ENCODE measurements around the gene PFDN6.

The PFDN6 gene

GRCh38 chr6:33292996-33293682 lies 3.7 kb downstream of the PFDN6 start:
- FAIRE-seq, result no peak
- no peak for DNase-seq (ENCODE audit: insufficient read length, low spot score)

DNA sequence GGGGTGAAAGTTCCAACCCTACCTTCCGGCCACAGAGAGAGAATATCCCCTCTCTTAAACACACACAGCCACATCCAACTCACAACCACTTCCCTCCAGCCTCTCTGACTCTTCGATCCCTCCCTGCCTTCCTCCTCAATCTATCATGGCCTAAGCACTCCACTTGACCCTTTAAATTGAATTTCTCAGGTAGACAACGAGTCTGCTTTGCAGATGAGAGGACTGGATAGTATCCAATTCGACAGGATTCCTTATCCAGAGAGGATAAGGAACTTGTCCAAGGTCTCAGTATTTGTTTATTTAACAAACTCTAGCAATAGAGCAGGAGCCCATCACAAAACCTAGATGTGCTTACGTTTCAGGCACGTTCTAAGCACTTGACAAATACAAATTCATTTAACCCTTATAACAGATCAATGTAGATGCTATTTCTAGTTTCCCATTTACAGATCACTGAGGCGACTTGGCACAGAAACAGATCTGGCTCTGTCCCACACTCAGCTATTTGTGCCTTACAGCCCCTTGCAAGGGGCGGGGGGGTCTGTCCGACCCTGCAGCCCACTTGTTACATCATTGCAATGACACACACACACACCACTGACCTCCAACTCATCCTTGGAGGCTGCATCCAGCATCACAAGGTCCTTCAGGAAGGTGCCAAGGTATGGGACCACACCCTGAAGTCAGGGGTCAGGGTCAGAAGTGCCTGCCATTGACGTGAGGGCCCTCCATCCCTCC lies 4.9 kb downstream of the PFDN6 start:
- no peak for DNase-seq (ENCODE audit: insufficient read length, low spot score)
- no peak for FAIRE-seq

GRCh38 chr6:33295621-33296369 lies 6.4 kb downstream of the PFDN6 start:
- DNase-seq (ENCODE audit: insufficient read length, low spot score), result no peak
- FAIRE-seq, result no peak

DNA sequence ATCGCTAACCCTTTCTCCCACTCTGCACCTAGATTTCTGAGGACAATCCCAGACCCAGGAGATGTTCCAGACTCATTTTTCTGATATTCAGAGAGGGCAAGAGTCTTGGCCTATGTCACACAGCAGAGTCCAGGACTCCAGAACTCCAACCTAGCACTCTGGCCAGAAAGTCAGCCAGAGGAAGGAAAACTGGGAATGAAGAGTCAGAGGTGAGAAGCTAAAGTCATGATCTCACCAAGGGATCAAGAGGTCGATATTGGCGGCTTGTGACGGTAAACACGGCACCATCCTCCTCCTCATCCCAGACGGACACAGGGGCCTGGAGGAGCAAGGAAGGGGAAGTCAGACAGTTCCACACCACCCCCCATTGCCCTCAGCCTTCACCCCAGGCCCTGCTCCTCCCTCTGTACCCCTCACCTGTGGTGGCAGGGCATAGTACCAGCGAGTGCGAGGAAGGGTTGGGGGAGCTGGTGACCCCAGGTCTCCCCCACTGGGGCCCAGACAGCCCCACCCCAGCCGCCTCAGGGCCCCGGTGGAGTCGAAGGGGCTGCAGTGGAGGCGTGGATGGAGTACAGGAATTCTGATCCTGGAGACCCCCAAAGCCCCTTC lies 7.5 kb downstream of the PFDN6 start:
- FAIRE-seq (no peak), DNase-seq (ENCODE audit: insufficient read length, low spot score) (no peak)

DNA sequence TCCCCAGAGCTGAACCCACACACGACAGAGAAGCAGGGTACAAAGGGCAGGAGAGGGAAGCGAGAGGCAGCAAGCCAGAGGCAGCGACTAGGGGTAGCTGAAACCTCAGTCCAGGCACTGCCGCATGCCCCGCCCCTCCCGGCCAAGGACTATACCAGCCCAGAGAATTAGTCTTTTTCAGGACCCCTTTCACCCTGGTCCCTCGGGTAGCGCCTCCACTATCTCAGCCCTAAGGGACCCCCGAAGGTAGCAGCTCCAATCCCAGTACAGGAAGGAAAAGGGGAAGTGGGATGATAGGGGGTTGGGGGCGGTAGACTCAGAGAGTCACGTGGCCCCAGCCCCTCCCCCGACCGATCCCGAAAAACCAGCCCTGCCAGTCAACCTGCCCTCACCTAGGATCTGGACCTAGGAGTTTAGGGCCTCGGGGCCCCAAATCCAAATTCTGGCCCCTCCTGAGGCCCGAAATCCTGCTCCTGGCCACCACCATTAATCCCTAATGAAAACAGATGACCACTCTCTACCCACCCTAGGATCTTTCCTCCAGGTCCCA lies 8.1 kb downstream of the PFDN6 start:
- no peak for FAIRE-seq
- no peak for DNase-seq (ENCODE audit: insufficient read length, low spot score)

GRCh38 chr6:33297956-33298772 lies 8.8 kb downstream of the PFDN6 start:
- DNase-seq (ENCODE audit: insufficient read length, low spot score) (no peak), FAIRE-seq (no peak)

GRCh38 chr6:33298773-33299236 lies 9.4 kb downstream of the PFDN6 start, which contains the start of gene RGL2:
TSS of gene RGL2 (minus strand) at chr6:33298942. CDS start at chr6:33298610, 332 bp downstream.
- FAIRE-seq, result no peak
- DNase-seq (ENCODE audit: insufficient read length, low spot score), result no peak

GRCh38 chr6:33299237-33299944 lies 10.0 kb downstream of the PFDN6 start:
- peak; percentile 52 for FAIRE-seq

DNA sequence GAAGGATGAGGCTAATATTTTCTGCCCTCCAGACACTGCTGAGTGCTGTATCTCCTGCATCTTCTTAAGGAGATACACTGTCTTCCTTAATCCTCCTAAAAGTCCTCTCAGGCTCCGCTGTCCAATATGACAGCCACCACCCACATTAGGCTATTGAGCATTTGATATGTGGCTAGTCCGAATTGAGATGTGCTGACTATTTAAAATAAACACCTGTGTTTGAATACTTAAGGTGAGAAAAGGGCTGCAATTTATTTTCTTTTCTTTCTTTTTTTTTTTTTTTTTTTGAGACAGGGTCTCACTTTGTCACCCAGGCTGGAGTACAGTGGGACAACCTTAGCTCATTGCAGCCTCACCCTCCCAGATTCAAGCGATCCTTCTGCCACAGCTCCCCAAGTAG lies 12.5 kb downstream of the PFDN6 start:
- FAIRE-seq (no peak), DNase-seq (ENCODE audit: insufficient read length, low spot score) (no peak)

More at GRCh38 chr6:33299237-33299944, 10.0 kb downstream of the PFDN6 start:
- DNase-seq (ENCODE audit: insufficient read length, low spot score), result peak; percentile 83

GRCh38 chr6:33304216-33304615 lies 14.8 kb downstream of the PFDN6 start:
- FAIRE-seq (no peak), DNase-seq (ENCODE audit: insufficient read length, low spot score) (no peak)

DNA sequence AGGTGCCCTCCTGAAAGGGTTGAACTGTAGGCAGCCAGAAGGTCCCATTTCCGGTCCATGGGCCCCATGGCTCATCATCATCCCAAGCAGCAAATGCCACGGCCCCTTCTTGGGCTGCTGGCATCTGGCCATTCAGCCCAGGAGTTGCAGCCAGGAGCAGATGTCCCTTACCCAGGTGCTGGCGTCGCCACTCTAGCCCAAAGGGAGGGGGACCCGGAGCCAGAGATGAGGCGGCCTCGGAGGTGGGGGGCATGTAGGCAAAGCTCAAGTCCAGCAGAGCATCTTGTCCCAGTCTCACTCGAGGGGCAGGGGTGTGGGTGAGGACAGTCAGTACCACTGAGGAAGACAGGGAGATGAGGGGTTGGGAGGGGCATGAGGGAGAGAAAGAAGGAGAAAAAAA lies 15.7 kb downstream of the PFDN6 start:
- DNase-seq (ENCODE audit: insufficient read length, low spot score), result no peak

GRCh38 chr6:33306356-33306755 lies 17.0 kb downstream of the PFDN6 start:
- FAIRE-seq, result no peak
- no peak for DNase-seq (ENCODE audit: insufficient read length, low spot score)

More for the DNA sequence above, 15.7 kb downstream of the PFDN6 start:
- FAIRE-seq, result no peak

DNA sequence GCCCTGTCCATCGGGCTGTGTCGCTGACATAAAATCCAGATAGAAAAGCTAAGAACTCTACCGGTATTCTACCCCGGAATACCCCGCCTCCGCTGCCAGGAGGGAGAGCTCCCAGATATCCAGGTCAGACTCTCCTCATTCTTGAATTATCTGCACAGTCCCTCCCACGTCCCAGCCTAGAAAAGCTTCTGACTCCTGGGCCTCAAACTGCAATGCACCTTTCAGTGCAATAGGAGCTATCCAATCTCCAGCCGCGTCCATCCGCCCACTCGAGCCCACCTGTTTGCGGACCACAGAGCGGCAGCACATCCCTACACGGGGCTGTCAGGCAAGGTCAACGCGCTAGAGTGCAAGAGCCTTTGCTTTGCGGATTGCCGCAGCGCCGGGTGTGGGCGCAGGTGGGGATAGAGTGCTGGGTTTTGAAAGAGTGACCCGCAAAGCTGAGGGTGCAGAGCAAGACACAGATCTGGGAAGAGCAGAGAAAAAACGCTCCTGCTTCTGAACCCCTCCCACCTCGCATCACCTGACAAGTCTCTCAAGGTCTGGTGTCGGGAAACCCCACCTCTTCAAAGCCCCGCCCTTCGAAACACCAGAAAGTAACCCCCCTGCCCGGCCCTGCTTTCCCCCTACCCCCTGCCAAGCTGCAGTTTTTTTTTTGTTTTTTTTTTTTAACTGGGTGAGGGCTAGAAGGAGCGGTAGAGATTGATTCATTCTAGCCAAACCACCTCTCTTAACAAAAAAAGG lies 23.1 kb downstream of the PFDN6 start:
- no peak for FAIRE-seq
- peak; percentile 84 for DNase-seq (ENCODE audit: insufficient read length, low spot score)

DNA sequence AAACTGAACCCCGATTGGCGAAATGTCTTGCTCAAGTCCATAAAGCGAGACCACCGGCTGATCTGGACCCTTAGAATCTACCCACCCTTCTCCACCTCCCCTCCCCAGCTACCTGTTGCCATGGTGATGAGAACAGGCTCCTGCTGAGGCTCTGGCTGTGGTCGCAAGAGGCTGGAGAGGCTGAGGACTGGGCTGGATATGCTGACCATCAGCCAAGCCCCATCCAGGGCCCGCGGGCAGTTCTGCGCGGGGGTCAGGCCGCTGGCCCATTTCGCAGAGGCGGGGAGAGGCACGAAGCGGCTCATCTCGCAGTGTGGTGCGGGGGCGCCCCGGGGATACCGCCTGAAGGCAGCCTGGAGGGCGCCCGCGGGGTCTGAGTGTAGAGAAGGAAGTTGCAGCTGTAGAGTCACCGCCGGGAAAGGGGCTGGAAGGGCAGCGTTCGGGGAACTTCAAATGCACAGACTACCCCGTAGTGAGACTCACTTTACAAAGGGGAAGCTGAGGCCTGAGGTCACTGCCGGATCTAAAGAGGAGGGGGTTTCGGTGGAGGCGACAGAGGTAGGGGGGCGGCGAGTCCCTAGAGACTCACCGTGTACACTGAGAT lies 23.8 kb downstream of the PFDN6 start:
- FAIRE-seq (no peak), DNase-seq (ENCODE audit: insufficient read length, low spot score) (no peak)

GRCh38 chr6:33313709-33314514 lies 24.5 kb downstream of the PFDN6 start, which contains the start of gene TAPBP:
TSS of gene TAPBP (minus strand) at chr6:33314078. CDS start at chr6:33314041, 37 bp downstream.
- no peak for DNase-seq (ENCODE audit: insufficient read length, low spot score)
- FAIRE-seq, result no peak

DNA sequence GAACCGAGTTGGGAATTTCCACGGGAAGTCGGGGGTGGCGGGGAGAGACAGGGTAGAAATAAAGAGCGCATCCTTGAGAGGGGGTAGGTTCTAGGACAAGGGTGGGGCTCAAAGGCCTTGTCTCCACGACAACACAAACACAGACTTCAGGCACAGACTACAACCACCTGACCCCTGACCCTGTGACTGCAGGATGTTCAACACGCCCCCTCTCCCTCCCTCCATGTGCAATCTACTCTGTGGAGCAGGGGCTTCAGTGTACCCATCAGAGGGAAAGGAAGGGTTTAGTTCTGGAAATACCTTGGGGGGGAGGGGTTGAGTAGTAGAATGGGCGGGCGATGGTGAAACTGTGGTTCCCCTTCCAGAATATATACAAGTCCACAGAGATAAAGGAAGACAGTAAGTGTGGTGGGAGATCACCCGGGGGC lies 25.1 kb downstream of the PFDN6 start:
- DNase-seq (ENCODE audit: insufficient read length, low spot score), result no peak
- no peak for FAIRE-seq
